HG02571 (cell line): ENCODE data around the gene IQGAP2.
"Not testable (repeated sequence)": the region's sequence is repeated elsewhere in the genome, so short reads cannot be mapped to it uniquely, and the experiment has no call there.

Experiments used
- ATAC-seq: cut with Tn5 transposase; IDR thresholded peaks from one replicate; pipeline ENCODE4 v1.9.1; 2021; ENCODE audit warnings: mild to moderate bottlenecking, moderate library complexity; ENCODE audit not compliant: unreplicated experiment

Gene IQGAP2

GRCh38 chr5:76680826-76681225 lies 277.7 kb downstream of the IQGAP2 start:
- not testable (repeated sequence) for ATAC-seq

- ATAC-seq, result no peak
Observed at GRCh38 chr5:76681287-76681686, 278.2 kb downstream of the IQGAP2 start.

GRCh38 chr5:76682387-76682786 lies 279.3 kb downstream of the IQGAP2 start:
- no peak for ATAC-seq

GRCh38 chr5:76683816-76684731 lies 281.0 kb downstream of the IQGAP2 start:
- ATAC-seq, result no peak

- no peak for ATAC-seq
Observed at GRCh38 chr5:76684756-76685519, 281.9 kb downstream of the IQGAP2 start.

- no peak for ATAC-seq
Observed at GRCh38 chr5:76685704-76686103, 282.6 kb downstream of the IQGAP2 start.

- ATAC-seq, result no peak
Observed at GRCh38 chr5:76688212-76688611, 285.1 kb downstream of the IQGAP2 start.

DNA sequence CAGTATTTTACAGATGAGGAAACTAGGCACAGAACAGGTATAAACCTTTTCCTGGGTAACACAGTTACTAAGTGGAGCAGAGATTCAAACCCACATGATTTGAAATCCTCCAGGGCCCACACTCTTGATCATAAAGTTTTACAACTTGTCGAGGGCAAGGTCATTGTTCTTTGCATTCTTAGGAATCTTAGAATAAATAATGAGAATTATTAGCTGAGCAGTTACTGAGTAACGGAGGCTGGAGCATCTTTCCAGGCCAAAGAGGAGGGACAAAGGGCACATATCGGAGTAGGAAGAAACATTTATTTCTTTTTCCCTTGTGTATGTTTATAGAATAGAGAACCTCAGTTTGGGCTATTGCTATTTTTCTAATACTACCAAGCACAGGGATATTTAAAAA lies 285.8 kb downstream of the IQGAP2 start:
- ATAC-seq, result no peak

GRCh38 chr5:76689321-76690036 lies 286.4 kb downstream of the IQGAP2 start:
- ATAC-seq, result no peak

DNA sequence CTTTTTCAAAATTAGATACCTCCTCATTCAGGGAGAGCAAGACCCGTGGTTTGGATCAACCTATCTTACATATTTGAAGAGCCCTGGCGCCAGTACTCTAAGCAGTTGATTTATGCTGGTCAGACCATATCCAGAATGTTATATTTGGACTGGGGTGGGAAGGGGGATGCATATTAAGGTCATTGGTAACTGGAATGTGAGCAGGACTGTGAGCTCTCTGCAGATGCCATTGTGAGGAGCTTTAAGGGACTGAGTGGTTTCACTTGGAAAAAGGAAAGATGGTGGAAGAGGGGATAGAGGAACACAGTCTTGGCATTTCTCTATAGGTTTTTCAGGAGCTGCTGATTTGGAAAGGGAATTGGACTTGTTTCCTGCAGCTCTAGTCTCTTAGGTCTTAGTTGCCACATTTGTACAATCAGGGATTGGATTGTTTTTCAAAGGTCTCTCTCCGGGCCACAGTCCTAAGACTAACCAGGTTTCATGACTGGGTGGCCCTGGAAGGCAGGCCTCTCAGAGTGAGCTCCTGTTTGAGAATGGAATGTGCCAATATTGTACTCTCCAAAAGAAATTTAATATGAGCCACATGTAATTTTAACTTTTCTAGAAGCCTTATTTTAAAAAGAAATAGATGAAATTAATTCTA lies 287.1 kb downstream of the IQGAP2 start:
- no peak for ATAC-seq

DNA sequence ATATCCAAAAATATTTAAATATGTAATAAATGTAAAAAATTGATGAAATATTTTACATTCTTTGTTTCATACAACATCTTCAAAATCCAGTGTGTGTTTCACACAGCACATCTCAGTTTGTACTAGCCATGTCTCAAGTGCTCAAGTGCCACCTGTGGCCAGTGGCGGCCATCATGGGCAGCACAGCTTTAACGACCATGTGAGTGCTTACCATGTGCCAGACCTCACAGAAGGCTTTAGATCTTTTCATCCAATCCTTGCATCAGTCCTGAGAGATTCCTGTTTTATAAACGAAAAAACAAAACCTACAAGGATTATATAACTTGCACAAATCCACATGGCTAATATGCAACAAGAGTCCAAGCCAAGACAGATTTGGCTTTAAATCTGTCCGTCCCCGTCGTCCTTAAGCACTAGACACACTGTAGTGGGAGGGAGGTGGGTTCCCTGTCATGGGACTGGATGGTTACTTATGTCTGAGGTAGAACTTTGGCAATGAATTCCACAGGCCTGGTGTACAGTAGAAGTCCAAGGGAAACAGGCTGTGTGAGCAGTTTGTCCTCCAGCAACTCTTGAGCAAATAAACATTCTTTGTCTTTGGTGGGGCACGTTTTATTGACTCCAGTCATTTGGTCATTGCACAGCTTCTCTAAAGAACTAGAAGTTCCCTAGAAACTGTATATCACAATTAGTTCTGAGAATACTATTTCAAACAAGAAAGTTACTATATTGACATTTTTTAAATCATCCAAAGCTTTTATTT lies 287.8 kb downstream of the IQGAP2 start:
- no peak for ATAC-seq

GRCh38 chr5:76691467-76692273 lies 288.6 kb downstream of the IQGAP2 start:
- ATAC-seq, result no peak

DNA sequence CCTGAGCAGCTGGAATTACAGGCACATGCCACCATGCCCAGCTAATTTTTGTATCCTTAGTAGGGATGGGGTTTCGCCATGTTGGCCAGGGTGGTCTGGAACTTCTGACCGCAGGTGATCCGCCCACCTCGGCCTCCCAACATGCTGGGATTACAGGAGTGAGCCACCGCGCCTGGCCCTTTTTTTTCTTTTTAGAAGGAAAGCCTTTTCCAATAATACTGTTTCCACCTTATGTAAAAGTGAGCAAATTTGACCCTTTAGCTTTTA lies 289.1 kb downstream of the IQGAP2 start:
- ATAC-seq, result no peak

DNA sequence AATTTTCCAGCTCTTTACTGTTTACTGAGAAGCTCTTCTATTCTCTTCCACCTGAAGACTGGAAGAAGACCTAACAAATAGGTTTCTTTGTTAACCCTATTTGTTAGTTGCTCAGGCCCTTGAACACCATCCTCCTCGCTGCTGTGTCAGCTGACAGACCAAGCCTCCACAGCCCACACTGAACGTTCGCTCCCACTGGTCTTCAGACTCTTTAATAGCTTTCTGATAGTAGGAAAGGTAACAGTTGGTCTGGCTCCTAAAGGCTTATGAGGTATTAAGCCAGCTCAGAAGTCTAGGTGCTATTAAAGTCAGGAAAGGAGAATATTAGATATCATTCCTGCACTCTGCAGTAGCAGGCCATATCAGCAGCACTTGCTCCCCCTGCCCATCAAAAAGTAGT lies 289.6 kb downstream of the IQGAP2 start:
- ATAC-seq, result no peak

DNA sequence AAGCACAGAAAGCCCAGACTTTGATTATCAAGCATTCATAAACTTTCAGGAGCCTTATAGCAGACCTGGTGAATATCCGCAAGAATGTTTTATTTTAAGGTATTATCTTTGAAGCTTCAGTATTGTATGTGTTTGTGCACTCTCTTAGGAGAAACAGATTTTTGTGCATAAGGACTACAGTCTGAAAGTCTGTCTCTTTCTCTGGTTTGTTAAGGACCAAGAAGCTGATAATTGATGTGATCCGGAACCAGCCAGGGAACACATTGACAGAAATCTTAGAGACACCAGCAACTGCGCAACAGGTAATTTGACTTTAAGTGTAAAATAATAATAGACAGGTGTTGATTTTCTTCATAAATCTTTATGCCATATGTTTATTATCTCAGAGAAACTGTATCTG lies 290.1 kb downstream of the IQGAP2 start:
- ATAC-seq, result no peak

- no peak for ATAC-seq
Observed at GRCh38 chr5:76694317-76694716, 291.2 kb downstream of the IQGAP2 start.

DNA sequence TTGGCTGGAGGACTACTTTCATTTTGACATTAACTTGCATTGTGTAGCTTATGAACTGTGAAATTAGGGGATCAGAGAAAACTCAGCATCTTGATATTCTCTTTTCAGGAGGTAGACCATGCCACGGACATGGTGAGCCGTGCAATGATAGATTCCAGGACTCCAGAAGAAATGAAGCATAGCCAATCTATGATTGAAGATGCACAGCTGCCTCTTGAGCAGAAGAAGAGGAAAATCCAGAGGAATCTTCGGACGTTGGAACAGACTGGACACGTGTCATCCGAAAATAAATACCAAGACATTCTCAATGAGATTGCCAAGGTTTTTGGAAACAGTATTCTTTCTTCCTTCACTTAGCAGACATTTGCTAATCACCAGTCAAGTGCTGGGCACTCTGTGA lies 292.3 kb downstream of the IQGAP2 start:
- ATAC-seq, result no peak

- no peak for ATAC-seq
Observed at GRCh38 chr5:76696251-76696650, 293.2 kb downstream of the IQGAP2 start.

DNA sequence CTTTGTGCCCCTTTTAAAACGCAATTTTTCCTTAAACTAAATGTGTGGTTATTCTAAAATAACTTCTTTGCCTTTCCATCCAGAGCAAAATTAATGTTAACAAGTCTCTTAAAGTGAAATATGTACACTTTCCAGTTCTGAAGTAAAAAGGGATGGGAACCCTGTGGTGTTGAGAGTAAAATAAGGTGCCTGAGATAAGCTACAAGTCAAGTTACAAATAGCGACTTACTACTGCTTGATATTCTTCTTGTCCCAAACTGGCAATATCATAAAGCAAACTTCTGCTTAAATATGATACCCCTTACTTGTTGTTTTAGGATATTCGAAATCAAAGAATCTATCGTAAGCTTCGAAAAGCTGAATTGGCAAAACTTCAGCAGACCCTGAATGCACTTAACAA lies 294.6 kb downstream of the IQGAP2 start:
- ATAC-seq, result no peak

DNA sequence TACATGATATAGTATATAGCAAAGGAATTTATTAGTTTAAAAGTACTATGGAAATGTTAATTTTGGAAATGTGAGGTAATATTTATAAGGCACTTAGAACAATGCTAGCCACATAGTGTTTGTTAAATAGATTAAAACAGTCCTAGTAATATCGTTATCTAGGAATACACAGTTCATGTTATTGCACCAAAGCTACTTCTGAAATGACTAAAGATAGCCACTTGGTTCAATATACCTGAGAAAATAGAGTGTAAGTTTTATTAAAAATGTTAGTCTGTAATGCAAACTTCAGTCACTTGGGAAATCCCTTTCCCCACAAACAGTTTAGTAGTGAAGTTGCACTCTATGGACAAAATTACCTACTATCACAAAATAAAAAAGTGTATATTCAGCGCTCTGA lies 297.5 kb downstream of the IQGAP2 start:
- no peak for ATAC-seq
